ENCODE data around the gene RTF2. TPM values are rescaled to one million over a fixed set of nuclear protein-coding genes. Genes with fewer than 3 reads are reported as not detected.

The RTF2 gene
- total and polyA plus RNA-seq, 2 experiments from 2014 or later = 28.2 to 53.7 TPM

GRCh38 chr20:56423211-56423610 is 45.2 kb upstream of the RTF2 start:
- Mint-ChIP-seq H3K9me3 (no peaks in the 10 kb centered on the region), H3K36me3 (ENCODE audit: low read depth) (no peaks in the 10 kb centered on the region), H3K27ac (no peak overlapping the region), H3K27me3 (ENCODE audit: insufficient read depth, low read depth, poor library complexity) (peaks cover 37% of the 10 kb centered on the region), H3K4me1 (peaks cover 15% of the 10 kb centered on the region), H3K4me3 (no peak overlapping the region)
- Histone ChIP-seq H2AFZ (no peak overlapping the region), H3K4me3 (no peak overlapping the region), H3K79me2 (replicated peaks; ENCODE audit: insufficient read depth) (no peaks in the 10 kb centered on the region), H3K4me1 (ENCODE audit: insufficient read depth) (no peaks in the 10 kb centered on the region), H3K27ac (ENCODE audit: low read depth) (no peak overlapping the region), H3K36me3 (ENCODE audit: insufficient read depth) (no peaks in the 10 kb centered on the region), H3K27me3 (ENCODE audit: insufficient read depth) (peaks cover 16% of the 10 kb centered on the region; the same call in 1 of the 2 replicates), H3K9me2 (ENCODE audit: insufficient read depth) (no peaks in the 10 kb centered on the region), H3F3A (replicated peaks; ENCODE audit: low read depth) (no peaks in the 10 kb centered on the region), H3K4me2 (no peak overlapping the region), H4K20me1 (replicated peaks; ENCODE audit: insufficient read depth) (no peaks in the 10 kb centered on the region)
- no peak for TF ChIP-seq ZNF331 (CRISPR knock-in tag; IDR thresholded peaks at IDR 0.05; ENCODE audit: low read depth)
- no peak for TF ChIP-seq CTCF (conservative IDR thresholded peaks at IDR 0.05; ENCODE audit: low read depth in 2 of 2)
- no peak for TF ChIP-seq ZNF114 (CRISPR knock-in tag; IDR thresholded peaks at IDR 0.05)
- ATAC-seq (no peak), DNase-seq (ENCODE audit: low spot score) (no peak)

- DNase-seq (ENCODE audit: low spot score) (no peak), ATAC-seq (no peak)
- Histone ChIP-seq H3K27me3 (ENCODE audit: insufficient read depth) (peaks cover 16% of the 10 kb centered on the region; the same call in 1 of the 2 replicates), H3K9me2 (ENCODE audit: insufficient read depth) (no peaks in the 10 kb centered on the region), H3K4me1 (ENCODE audit: insufficient read depth) (no peaks in the 10 kb centered on the region), H3K27ac (ENCODE audit: low read depth) (no peak overlapping the region), H2AFZ (no peak overlapping the region), H3K4me2 (no peak overlapping the region), H3K79me2 (replicated peaks; ENCODE audit: insufficient read depth) (no peaks in the 10 kb centered on the region), H3F3A (replicated peaks; ENCODE audit: low read depth) (no peaks in the 10 kb centered on the region), H4K20me1 (replicated peaks; ENCODE audit: insufficient read depth) (no peaks in the 10 kb centered on the region), H3K36me3 (ENCODE audit: insufficient read depth) (no peaks in the 10 kb centered on the region), H3K4me3 (no peak overlapping the region)
- H3K4me3 Mint-ChIP-seq = no peak overlapping the region
- peaks cover 14% of the 10 kb centered on the region for H3K4me1 Mint-ChIP-seq
- H3K27me3 Mint-ChIP-seq (ENCODE audit: insufficient read depth, low read depth, poor library complexity) = peaks cover 37% of the 10 kb centered on the region
- no peaks in the 10 kb centered on the region for H3K36me3 Mint-ChIP-seq (ENCODE audit: low read depth)
- no peak overlapping the region for H3K27ac Mint-ChIP-seq
- H3K9me3 Mint-ChIP-seq = no peaks in the 10 kb centered on the region
- no peak for TF ChIP-seq NANOG (IDR thresholded peaks at IDR 0.05; ENCODE audit: borderline replicate concordance)
- TF ChIP-seq CREB1 (CRISPR knock-in tag; IDR thresholded peaks at IDR 0.05; ENCODE audit: low read depth) = no peak
- no peak for TF ChIP-seq ZNF114 (CRISPR knock-in tag; IDR thresholded peaks at IDR 0.05)
- TF ChIP-seq STAT1 (IDR thresholded peaks at IDR 0.05; ENCODE audit: unreplicated experiment) = no peak
- TF ChIP-seq ETS1 (IDR thresholded peaks at IDR 0.05) = no peak
- TF ChIP-seq CTCF (conservative IDR thresholded peaks at IDR 0.05; ENCODE audit: low read depth in 2 of 2) = no peak
- no peak for TF ChIP-seq ZNF462 (CRISPR knock-in tag; IDR thresholded peaks at IDR 0.05)
- no peak for TF ChIP-seq EZH2phosphoT487 (IDR thresholded peaks at IDR 0.05; ENCODE audit: unreplicated experiment)
- TF ChIP-seq JUNB (IDR thresholded peaks at IDR 0.05; ENCODE audit: unreplicated experiment) = no peak
- TF ChIP-seq ZNF331 (CRISPR knock-in tag; IDR thresholded peaks at IDR 0.05; ENCODE audit: low read depth) = no peak
Measured at GRCh38 chr20:56423886-56424285, 44.5 kb upstream of the RTF2 start.
